ENCODE results near the gene PCDH1. TPM values are rescaled to one million over a fixed set of nuclear protein-coding genes. Genes with fewer than 3 reads are reported as not detected.
A peak's percentile ranks its signal among the peaks of the same experiment; 100 is the strongest.

PCDH1 gene
- total and polyA plus RNA-seq, 2 donors (not counting 3 experiments of a cell fraction or from before 2014, with no cell fraction given) = 113 to 136 TPM

GRCh38 chr5:141851195-141851874 is 26.9 kb downstream of the PCDH1 start:
- H3K4me1 ChIP-seq (ENCODE audit: control insufficient read depth, extremely low read depth, insufficient read depth, low read length) = peaks cover 36% of the 10 kb centered on the region
- DNase-seq (ENCODE audit: low read depth, low spot score) (no peak), FAIRE-seq (peak; percentile 35)
- no peak overlapping the region for H3K4me2 ChIP-seq (ENCODE audit: insufficient read depth, low read length)
- H3K27me3 ChIP-seq (ENCODE audit: control insufficient read depth in 2 of 2, insufficient read depth in 2 of 2, low read length in 2 of 2) = no peaks in the 10 kb centered on the region
- H3K79me2 ChIP-seq (ENCODE audit: control insufficient read depth, insufficient read depth, low read length) = no peaks in the 10 kb centered on the region
- ChIA-PET CTCF (no interaction called here), POLR2A (no interaction called here)
- no peak overlapping the region for H3K4me3 ChIP-seq (replicated peaks in 1 of 3; ENCODE audit: insufficient read depth in 1 of 3, low read depth in 1 of 3, low read length in 3 of 3)
- H3K36me3 ChIP-seq (ENCODE audit: control insufficient read depth in 2 of 2, extremely low read depth in 1 of 2, insufficient read depth in 2 of 2, low read length in 2 of 2) = peaks cover 0 to 11% of the 10 kb centered on the region in 2 experiments
- peak overlapping the region; percentile 59 for H3K27ac ChIP-seq (ENCODE audit: insufficient read depth, low read depth, low read length)
- H4K20me1 ChIP-seq (replicated peaks; ENCODE audit: control insufficient read depth, extremely low read depth, insufficient read depth, low read length) = no peaks in the 10 kb centered on the region
- no peak overlapping the region for H2AFZ ChIP-seq (ENCODE audit: low read depth, low read length)
- H3K9ac ChIP-seq (replicated peaks; ENCODE audit: extremely low read depth, insufficient read depth, low read length) = peak overlapping the region; percentile 46
- intact Hi-C loops (cut with micrococcal nuclease) = no loop called here
- dilution Hi-C loops (cut with MboI; ENCODE audit: extremely low pct_ligation_motif_present, low sequenced_read_pairs) = no loop called here
- TF ChIP-seq POLR2A (IDR thresholded peaks at IDR 0.05; ENCODE audit: low read depth, low read length) = peak; percentile 37
- no peak for TF ChIP-seq JUN (IDR thresholded peaks at IDR 0.05; ENCODE audit: borderline replicate concordance, insufficient read depth, insufficient read length, low read depth)
- TF ChIP-seq FOS (IDR thresholded peaks at IDR 0.05; ENCODE audit: borderline replicate concordance, insufficient read depth, low read length) = no peak
- TF ChIP-seq GATA2 (IDR thresholded peaks at IDR 0.05; ENCODE audit: insufficient read depth, insufficient read length, low read depth, low read length) = no peak
- H3K9me3 ChIP-seq (replicated peaks; ENCODE audit: control insufficient read depth, insufficient read depth, low read length) = no peaks in the 10 kb centered on the region
- TSS peak; percentile 0 for BruUV-seq (replicated peaks)
- no peaks in the 10 kb centered on the region for H3K9me1 ChIP-seq (replicated peaks; ENCODE audit: control insufficient read depth, extremely low read depth, insufficient read depth, low read length)

GRCh38 chr5:141850786-141851185 is 27.4 kb downstream of the PCDH1 start:
- Histone ChIP-seq H3K79me2 (ENCODE audit: control insufficient read depth, insufficient read depth, low read length) (no peaks in the 10 kb centered on the region), H3K4me2 (ENCODE audit: insufficient read depth, low read length) (no peak overlapping the region), H3K9me1 (replicated peaks; ENCODE audit: control insufficient read depth, extremely low read depth, insufficient read depth, low read length) (no peaks in the 10 kb centered on the region), H2AFZ (ENCODE audit: low read depth, low read length) (no peak overlapping the region), H4K20me1 (replicated peaks; ENCODE audit: control insufficient read depth, extremely low read depth, insufficient read depth, low read length) (no peaks in the 10 kb centered on the region), H3K36me3 (ENCODE audit: control insufficient read depth in 2 of 2, extremely low read depth in 1 of 2, insufficient read depth in 2 of 2, low read length in 2 of 2) (peaks cover 0 to 9% of the 10 kb centered on the region in 2 experiments), H3K9me3 (replicated peaks; ENCODE audit: control insufficient read depth, insufficient read depth, low read length) (no peaks in the 10 kb centered on the region), H3K27ac (ENCODE audit: insufficient read depth, low read depth, low read length) (peak overlapping the region; percentile 59), H3K4me3 (replicated peaks in 1 of 3; ENCODE audit: insufficient read depth in 1 of 3, low read depth in 1 of 3, low read length in 3 of 3) (no peak overlapping the region), H3K9ac (replicated peaks; ENCODE audit: extremely low read depth, insufficient read depth, low read length) (peak overlapping the region; percentile 46), H3K27me3 (ENCODE audit: control insufficient read depth in 2 of 2, insufficient read depth in 2 of 2, low read length in 2 of 2) (no peaks in the 10 kb centered on the region), H3K4me1 (ENCODE audit: control insufficient read depth, extremely low read depth, insufficient read depth, low read length) (peaks cover 42% of the 10 kb centered on the region)
- no TSS peak for BruUV-seq (replicated peaks)
- ChIA-PET CTCF (interaction anchor here (0.7 to 2.6 kb wide), 4 partner anchors 27 to 159 kb away, joined by 4 to 9 read pairs (median 6); partner anchors contain the start of gene PCDH1), POLR2A (interaction anchor here (0.6 kb wide), 1 partner anchor 75 kb away, joined by 3 read pairs; no protein-coding TSS in a partner anchor)
- dilution Hi-C loops (cut with MboI; ENCODE audit: extremely low pct_ligation_motif_present, low sequenced_read_pairs) (no loop called here), intact Hi-C loops (cut with micrococcal nuclease) (no loop called here)
- FAIRE-seq (peak; percentile 63), DNase-seq (ENCODE audit: low read depth, low spot score) (no peak)
- no peak for TF ChIP-seq GATA2 (IDR thresholded peaks at IDR 0.05; ENCODE audit: insufficient read depth, insufficient read length, low read depth, low read length)
- no peak for TF ChIP-seq EZH2 (IDR thresholded peaks at IDR 0.05; ENCODE audit: borderline replicate concordance, low read depth, low read length, severe bottlenecking)
- no peak for TF ChIP-seq FOS (IDR thresholded peaks at IDR 0.05; ENCODE audit: borderline replicate concordance, insufficient read depth, low read length)
